Measurements from ENCODE around the gene PIK3CB.
A peak's percentile ranks its signal among the peaks of the same experiment; 100 is the strongest.
"Not testable (repeated sequence)": the region's sequence is repeated elsewhere in the genome, so short reads cannot be mapped to it uniquely, and the experiment has no call there.

PIK3CB gene
- 27.8 to 32.0 (median 28.6) reads per million in 4 donors for total RNA-seq

DNA sequence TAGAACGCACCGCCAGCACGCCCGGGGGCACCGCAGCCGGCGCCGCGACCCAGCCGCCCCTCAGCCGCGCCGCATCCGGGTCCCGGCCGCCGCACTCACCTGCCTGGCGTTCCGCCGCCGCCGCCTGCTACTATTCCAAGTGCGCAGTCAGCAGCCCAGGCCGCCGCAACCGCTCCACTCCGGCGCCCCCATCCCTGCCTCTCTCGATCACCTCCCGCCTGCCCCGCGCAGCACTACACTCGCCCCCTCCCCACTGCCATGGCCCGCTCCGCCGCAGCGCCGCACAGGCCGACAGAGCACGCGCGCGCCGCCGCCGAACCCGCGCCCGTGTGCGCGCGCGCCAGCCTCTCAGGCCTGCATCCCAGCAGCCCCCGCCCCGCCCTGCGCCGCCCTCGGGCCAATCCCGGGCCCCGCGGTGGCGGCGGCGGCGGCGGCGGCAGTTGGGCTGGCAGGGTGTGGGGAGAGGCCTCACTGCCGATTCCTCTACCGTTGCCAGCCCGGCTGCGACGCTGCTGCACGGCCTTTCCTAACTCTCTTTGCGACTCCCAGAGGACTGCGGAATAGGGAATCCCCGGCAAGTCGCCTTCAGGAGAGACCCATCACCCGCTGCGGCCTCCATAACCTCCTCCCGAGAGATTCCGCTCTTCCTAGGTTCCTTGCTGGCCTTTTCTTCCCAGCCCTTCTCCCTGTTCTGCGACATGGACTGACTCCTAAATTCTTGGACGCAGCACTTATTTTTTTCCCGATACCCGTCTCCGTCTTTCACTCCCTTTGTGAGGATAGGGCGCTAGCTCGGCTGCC is at the start of gene PIK3CB:
TSS of gene PIK3CB (minus strand) at position 333 of the 801 bp plus-strand sequence. CDS start 75,585 bp downstream, outside the sequence.
- peak; percentile 69 to 85 (median 75) for DNase-seq

DNA sequence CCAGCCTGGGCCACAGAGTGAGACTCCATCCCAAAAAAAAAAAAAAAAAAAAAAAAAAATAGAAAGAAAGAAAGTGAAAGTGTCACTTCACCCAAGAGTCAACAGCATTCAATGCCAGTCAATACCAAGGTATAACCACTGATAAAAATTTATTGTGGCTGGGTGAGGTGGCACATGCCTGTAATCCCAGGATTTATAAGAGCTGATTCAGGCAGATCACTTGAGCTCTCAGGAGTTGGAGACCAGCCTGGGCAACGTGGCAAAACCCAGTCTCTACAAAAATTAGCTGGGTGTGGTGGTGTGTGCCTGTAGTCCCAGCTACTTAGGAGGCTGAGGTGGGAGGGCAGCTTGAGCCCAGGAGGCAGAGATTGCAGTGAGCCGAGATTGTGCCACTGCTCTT is 46.5 kb upstream of the PIK3CB start:
- DNase-seq: no peak

DNA sequence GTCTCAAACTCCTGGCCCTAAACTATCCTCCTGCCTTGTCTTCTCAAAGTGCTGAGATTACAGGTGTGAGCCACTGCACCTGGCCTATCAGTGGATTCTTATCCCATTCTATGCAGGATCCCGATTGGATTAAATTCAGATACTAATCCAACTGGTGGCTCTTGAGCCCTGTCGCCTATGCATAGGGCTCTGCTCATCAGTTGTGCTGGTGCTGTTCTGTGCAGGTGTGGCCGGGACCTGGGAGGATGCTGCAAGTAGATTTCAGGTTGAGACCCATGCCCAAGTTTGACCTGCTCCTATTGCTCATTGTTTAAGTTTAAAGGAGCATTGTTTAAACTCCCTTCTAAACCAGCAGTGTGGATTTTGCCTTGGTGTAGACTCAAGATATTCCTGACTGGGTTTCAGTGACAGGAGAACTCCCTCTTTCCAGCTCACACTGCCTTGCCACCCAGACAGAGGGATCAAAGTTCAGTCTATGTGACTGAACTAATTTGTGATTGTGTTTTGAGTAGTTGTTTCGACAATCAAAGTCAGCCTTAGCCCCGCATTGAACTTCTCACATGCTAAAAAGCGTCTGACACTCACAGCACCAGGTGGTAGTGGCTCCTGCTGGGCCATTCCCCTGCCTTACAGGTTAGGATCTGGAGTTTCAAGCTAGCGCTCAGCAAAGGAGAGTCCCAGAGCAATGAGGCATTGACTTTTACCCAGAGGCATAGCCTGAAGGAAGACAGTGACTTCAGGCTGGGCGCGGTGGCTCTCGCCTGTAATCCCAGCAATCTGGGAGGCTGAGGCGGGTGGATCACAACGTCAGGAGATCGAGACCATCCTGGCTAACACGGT is 45.0 kb upstream of the PIK3CB start:
- DNase-seq: no peak

DNA sequence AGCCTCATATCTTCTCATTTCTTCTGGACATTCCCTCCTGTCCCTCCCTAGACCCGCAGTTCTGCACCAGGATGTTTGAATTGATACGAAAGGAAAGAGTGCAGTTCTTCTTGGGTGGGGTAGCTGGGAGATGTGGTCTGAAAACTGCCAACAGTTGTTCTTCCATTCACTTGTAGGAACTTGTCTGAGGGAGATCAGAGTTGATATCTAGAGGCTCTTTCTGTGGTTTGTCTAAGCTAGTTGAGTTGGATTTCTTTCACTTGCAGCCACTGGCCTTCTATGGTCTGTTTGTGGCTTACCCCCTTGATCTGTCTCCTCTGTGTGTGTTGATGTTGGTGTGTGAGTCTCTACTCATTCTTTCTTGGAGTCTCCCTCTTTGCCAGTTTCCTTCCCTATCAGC is 42.5 kb upstream of the PIK3CB start:
- no peak for DNase-seq

DNA sequence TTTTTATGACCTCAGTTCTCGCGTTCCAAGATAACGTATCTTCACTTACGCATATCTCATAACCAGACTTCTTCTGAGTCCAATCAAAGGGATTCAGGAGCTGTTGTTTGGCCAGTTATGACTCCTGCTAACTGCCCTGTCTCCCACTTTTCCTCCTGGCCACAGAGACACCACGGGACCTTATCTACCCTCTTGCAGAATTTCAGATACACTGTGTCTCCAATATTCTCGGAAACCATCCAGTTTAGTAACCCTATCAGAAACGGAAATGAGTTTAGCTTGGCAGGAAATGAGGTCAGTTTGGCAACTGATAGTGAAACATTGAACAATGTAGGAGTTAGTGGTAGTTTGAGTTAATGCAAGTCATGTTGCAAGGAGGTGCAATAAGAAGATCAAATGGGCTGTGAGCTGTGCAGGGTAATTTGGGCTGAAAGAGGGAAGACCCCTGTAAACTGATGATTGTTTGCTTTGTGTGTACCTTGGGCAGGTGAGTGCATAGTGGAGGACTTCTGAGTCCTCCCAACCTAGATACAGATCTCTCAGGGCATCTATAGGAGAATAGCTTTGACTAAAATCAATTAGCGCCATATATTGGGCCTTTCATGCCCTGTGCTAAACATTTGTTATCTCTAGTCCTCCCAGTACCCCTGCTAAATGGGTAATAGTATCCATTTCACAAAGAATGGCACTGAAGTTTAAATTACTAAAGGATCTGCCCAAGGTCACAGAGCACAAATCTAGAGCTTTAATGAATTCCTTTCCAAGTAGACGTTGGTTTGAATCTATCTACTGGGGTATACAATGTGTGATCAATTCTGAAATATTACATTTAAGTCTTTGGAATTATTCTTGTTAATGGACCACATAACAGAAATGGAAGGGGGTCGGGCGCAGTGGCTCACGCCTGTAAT is 41.3 kb upstream of the PIK3CB start:
- DNase-seq: peak in 1 of 5 donors; percentile 77

DNA sequence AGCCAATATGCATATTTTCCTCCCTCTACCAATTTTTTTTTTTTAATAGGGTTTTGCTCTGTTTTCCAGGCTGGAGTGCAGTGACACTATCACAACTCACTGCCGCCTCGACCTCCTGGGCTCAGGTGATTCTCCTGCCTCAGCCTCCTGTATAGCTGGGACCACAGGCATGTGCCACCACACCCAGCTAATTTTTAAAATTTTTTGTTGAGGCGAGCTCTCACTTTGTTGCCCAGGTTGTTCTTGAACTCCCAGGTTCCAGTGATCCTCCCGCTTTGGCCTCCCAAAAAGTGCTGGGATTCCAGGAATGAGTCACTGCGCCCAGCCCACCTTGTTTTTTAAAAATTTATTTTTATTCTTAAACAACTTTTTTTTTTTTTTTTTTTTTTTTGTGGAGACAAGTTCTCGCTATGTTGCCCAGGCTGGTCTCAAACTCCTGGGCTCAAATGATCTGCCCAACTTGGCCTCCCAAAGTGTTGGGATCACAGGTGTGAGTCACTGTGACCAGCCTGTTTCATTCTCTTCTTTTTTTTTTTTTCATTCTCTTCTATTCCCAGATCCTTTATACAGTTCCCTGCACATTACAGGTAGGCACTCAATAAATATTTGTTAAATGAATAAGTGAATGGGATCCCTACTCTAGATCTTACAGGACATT is 40.5 kb upstream of the PIK3CB start:
- DNase-seq: no peak

DNA sequence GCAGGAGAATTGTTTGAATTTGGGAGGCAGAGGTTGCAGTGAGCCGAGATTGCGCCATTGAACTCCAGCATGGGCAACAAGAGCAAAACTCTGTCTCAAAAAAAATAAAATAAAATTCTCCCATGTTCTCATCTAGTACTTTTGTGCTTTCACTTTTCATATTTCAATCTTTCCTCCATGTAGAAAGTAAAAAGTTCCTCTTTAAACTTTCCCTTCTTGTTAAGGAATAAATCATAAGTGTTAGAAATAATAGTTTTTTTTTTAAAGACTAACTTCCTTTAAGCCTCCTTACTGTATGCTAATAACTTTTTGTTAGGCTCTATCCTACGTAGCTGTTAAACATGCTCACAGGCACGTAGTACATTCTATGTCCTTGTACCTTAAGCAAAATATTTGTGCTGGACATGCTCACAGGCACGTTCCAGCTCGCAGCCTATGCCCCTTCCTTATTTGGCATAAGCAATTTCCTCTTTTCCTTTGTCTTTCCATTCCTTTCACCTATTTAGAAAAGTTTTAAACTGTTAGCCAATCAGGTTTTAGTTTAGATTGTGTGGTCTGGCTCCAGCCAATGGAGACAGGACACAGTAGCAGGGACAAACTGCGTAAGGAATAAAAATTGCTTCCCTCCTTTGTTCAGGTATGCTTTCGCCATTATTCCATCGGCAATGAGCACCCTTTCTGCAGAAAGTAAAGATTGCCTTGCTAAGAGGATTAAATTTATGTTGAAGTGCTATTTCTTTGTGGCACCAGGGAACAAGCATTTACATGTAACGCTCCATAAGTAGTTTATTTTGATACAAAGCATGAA is 38.9 kb upstream of the PIK3CB start:
- DNase-seq: no peak

DNA sequence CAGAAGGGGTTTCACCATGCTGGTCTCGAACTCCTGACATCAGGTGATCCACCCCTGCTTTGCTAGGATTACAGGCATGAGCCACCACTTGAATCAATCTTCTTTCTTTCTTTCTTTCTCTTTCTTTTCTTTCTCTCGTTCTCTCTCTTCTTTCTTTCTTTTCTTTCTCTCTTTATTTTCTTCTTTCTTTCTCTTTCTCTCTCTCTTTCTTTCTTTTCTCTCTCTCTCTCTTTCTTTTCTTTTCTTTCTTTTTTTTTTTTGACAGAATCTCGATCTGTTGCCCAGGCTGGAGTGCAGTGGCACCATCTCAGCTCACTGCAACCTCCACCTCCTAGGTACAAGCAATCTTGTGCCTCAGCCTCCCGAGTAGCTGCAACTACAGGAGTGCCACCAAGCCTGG is 37.9 kb upstream of the PIK3CB start:
- DNase-seq: no peak

DNA sequence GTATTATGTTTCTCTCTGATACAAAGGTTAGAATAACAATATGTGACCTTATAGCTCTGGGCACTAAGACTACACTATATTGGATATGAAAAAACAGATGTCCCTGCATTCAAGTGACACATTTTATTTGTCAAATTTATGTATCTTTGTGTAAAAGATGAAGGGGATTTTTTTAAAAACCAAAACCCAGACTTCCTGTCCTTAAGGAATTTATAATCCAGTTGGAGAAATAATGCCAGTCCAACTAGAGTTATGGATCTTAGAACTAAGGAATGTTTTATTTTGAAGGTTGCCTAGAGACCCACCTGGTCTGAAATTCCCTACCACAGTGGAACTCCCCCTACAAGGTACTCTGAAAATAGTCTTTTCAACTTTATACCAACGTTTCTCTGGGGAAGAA is 33.3 kb upstream of the PIK3CB start:
- no peak for DNase-seq

DNA sequence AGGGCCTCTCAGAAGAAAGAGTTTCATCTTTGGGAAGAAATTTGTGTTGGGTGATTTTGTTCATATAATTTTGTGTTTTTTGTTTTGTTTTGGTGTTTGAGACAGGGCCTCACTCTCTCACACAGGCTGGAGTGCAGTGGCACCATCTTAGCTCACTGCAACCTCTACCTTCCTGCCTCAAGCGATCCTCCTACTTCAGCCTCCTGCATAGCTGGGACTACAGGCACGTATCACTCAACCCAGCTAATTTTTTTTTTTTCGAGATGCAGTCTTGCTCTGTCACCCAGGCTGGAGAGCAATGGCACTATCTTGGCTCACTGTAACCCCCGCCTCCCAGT is 29.0 kb upstream of the PIK3CB start:
- no peak for DNase-seq

DNA sequence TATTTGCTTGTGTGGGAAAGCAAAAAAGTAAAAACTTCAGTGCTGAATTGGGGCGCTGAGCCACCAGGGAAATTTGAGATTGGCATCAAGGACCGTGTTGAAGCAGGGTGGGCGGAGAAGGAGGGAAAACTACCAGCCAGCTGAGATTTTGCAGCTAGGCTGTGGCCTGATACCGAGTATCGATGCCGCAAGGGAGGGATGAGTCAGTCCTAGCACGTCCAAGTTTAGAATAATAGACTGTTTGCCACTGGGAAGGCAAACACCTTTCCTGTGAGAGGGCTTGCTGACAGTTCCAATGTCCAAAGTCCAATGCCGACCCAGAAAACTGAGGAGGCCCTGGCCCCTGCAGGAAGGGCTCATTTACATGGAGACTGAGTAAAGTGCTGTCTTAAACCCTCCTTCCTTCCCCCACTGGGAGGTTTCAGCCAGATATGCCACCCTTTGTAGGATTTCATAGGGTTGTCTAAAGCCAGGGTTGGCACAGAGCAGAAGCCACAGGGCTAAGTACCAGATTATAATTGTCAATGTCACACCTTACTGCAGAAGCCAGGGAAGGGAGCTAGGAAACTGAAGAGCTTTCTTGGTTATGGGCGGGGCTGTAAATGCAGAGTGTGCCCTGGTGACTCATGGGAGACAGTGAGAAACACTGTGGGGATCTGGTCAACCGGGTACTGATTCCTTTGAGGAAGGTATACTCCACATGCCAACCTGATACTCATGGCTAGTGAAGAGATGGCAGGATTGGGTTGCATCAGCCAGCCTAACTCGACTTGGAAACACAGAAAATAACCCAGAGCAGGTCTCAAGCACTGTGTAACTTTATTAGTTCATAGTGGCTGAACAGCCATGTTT is 28.4 kb upstream of the PIK3CB start:
- DNase-seq: no peak

DNA sequence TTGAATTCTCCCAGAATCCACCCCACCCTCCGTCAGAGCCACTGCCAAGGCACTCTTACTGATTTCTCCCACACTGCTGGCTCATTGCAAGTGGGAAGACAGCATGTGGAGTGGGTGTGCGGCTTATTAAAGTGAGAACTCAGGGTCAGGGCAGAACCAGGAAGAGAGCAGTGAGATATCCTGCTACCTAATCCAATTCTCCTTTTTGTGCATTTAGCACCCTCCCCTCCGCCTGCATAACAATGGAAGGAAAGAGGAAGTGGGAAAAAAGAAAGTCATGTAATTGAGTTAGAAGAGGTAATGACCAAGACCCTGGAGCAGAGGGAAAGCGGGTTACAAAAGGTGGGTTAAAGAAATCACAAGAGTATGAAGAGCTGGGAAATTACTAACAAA is 27.8 kb upstream of the PIK3CB start:
- no peak for DNase-seq

DNA sequence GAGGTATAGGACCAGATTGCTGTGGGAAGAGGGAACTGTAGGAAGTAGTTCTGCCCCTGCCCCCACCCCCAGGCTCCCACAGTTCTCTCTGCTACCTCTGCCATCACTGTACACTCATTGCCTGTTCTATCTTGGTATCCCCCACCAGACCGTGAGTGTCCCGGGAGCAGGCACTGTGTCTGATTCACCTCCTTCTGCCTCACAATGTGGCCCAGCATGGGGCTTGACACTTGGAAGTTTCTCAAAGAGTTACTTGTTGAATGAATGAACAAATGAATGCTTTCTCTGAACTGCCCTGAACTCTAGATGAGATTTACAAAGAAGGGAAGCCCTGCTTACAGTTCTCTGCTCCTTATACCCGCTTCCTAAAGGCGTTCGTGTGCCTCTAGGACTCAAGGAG is 27.1 kb upstream of the PIK3CB start:
- DNase-seq: no peak

DNA sequence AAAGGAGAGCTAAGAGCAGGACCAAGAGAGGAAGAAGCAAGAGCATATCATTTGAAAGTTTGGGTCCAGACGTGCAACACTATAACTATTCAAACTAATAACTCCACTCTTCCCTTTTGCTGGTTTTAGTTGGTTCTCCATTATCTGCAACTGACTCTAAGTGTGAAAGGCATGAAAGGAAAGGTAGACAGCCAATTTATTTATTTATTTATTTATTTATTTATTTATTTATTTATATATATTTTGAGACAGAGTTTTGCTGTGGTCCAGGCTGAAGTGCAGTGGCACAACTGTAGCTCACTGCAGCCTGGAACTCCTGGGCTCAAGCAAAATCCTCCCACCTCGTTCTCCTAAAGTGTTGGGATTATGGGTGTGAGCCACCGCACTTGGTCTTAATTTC is 22.1 kb upstream of the PIK3CB start:
- no peak for DNase-seq

DNA sequence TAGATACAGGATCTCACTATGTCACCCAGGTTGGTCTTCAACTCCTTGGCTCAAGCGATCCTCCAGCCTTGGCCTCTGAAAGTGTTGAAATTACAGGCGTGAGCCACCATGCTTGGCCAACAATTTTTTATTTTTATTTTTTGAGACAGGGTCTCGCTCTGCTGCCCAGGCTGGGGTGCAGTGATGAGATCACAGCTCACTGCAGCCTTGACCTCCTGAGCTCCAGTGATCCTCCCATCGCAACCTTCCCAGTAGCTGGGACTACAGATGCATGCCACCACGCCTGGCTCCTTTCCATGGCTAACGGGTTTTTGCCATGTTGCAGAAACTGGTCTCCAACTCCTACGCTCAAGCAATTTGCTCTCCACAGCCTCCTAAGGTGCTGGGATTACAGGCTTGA is 20.2 kb upstream of the PIK3CB start:
- no peak for DNase-seq

DNA sequence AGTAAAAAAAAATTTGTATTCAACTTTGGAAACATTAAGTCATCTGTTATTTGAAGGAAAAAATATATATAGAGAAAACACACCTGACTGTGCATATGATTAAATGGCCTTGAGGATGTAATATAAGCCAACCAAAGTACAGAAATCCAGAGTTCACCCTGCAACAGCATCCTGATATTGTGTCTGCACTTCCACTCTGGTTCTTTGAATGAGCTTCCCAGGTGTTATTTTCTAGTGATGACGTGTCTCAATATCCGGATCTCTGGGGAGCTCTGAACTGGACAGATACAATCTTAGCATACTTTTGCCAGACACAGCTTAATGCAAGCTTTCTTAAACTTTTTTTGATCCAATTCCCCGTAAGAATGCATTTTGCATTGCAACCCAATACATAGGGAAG is 19.5 kb upstream of the PIK3CB start:
- DNase-seq: no peak

DNA sequence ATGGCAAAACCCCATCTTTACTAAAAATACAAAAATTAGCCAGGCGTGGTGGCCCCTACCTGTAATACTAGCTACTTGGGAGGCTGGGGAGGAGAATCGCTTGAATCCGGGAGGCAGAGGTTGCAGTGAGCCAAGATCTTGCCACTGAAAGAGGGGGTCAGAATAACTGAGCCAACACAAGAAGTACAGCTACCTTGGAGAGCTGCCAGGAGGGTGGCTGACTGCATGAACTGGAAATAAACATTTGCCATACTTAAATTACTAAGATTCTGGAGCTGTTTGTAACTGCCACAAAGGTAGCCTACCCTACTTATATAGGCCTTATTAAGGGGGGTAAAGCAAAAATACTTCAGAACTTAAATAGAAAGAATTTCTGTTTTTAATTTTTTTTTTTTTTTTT is 15.4 kb upstream of the PIK3CB start:
- DNase-seq: no peak

DNA sequence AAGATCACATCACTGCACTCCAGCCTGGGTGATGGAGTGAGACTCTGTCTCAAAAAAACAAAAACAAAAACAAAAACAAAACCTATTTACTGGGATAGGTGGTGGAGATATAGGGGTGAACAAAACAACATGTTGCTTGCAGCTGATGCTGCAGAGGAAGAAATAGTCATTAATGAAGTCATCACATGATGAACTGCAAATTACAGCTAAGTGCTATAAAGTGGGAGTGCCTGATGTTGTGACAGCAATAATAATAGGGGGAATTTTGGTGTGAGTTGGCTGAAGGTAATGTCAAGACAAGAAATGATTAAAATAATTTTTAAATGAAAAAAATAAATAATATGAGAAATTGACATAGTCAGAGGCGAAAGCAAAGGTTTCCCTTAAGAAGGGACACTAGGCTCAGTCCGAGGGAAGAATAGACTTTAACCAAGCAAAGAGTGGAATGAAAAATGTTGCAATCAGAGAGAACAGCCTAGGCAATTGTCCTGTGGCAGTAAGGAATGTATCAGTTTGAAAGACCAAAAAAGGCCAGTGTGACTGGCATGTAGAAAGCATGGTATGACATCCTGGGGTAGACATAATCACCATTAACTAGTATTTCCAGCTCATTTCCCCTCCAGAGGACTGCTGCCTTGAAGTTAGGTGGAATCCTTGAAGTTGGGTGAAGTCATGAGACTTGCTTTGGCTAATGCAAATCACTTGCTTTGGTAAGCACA is 14.7 kb upstream of the PIK3CB start:
- DNase-seq: no peak

DNA sequence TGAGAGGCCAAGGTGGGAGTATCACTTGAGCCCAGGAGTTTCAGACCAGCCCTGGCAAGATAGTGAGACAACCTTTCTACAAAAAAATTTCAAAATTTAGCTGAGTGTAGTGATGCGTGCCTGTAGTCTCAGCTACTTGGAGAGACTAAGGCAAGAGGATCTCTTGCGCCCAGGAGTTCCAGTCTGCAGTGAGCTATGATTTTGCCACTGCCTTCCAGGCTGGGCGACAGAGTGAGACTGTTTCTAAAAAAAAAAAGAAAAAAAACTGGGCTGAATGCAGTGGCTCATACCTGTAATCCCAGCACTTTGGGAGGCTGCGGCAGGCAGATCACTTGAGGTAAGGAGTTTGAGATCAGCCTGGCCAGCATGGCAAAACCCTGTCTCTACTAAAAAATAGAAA is 14.0 kb upstream of the PIK3CB start:
- no peak for DNase-seq

DNA sequence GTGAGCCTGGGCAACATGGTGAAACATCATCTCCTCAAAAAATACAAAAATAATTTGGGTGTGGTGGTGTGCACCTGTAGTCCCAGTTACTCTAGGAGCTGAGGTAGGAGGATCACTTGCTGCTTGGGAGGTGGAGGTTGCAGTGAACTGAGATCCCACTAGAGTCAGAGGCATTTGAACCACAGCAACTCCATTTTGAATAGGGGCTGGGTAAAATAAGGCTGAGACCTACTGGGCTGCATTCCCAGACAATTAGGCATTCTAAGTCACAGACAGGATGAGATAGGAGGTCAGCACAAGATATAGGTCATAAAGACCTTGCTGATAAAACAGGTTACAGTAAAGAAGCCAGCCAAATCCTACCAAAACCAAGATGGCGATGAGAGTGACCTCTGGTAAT is 12.1 kb upstream of the PIK3CB start:
- not testable (repeated sequence) for DNase-seq
